ENCODE data around the gene VAV2.

The VAV2 gene

DNA sequence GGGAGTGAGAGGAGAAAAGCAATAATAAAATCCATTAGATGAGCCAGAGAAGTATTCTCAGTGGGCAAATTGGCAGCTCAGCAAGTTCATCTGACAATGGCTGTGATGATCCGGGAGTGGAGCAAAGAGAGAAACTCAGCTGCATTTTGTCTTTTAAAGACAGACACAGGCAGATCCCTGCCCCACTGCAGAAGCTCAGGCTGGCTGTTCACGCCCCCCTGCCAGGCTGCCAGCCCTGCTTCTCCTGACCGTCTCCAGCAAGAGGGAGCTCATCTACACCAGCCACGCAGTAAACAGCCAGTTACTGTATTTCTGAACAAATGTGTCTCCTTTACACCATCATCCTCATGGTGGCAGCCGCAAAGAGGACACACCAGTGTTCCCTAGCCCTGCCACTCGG, 139.7 kb downstream of the VAV2 start:
- H3K27ac ChIP-seq (ENCODE audit: low read depth, low read length) = no peak overlapping the region
- no peak overlapping the region for H3K23ac ChIP-seq (ENCODE audit: low read length)
- H2BK12ac ChIP-seq (ENCODE audit: low read length) = no peak overlapping the region
- no peak overlapping the region for H4K12ac ChIP-seq (ENCODE audit: low read depth, low read length)
- H2BK120ac ChIP-seq (ENCODE audit: insufficient read depth, low read length, poor library complexity) = no peak overlapping the region
- no peak overlapping the region for H3K18ac ChIP-seq (ENCODE audit: low read length)
- H3K9me3 ChIP-seq (ENCODE audit: insufficient read depth, low read depth, low read length) = peaks cover 9% of the 10 kb centered on the region
- peaks cover 18 to 23% of the 10 kb centered on the region in 2 experiments for H3K4me1 ChIP-seq (ENCODE audit: control insufficient read depth in 1 of 2, insufficient read depth in 2 of 2, low read length in 2 of 2)
- H3K27me3 ChIP-seq (ENCODE audit: insufficient read depth, low read length) = no peaks in the 10 kb centered on the region
- H2BK5ac ChIP-seq (ENCODE audit: low read depth, low read length, poor library complexity) = no peak overlapping the region
- no peak overlapping the region for H4K8ac ChIP-seq (ENCODE audit: low read depth, low read length)
- peaks cover 13 to 49% of the 10 kb centered on the region in 2 experiments for H3K36me3 ChIP-seq (ENCODE audit: control insufficient read depth in 1 of 2, insufficient read depth in 2 of 2, low read length in 2 of 2)
- no peak overlapping the region for H4K91ac ChIP-seq (ENCODE audit: low read depth, low read length)
- H3K9ac ChIP-seq (ENCODE audit: low read length) = no peak overlapping the region
- no peak for DNase-seq
- H2AFZ ChIP-seq (ENCODE audit: insufficient read depth, low read length, poor library complexity) = no peak overlapping the region
- H3K14ac ChIP-seq (ENCODE audit: low read length) = no peak overlapping the region
- no peak overlapping the region for H2AK5ac ChIP-seq (ENCODE audit: low read length)
- H3K79me1 ChIP-seq (ENCODE audit: low read length) = peaks cover 13% of the 10 kb centered on the region
- WGBS (ENCODE audit: extremely low coverage, insufficient coverage, insufficient read length) = no CpG with 5 or more reads among the region's 6 CpGs
- H3K4ac ChIP-seq (ENCODE audit: low read depth, low read length) = no peak overlapping the region
- H3K79me2 ChIP-seq (ENCODE audit: control insufficient read depth, insufficient read depth, low read length, poor library complexity) = peaks cover 6% of the 10 kb centered on the region
- no peak overlapping the region for H3K4me2 ChIP-seq (ENCODE audit: low read length)
- H3K4me3 ChIP-seq (ENCODE audit: low read depth, low read length) = no peak overlapping the region

DNA sequence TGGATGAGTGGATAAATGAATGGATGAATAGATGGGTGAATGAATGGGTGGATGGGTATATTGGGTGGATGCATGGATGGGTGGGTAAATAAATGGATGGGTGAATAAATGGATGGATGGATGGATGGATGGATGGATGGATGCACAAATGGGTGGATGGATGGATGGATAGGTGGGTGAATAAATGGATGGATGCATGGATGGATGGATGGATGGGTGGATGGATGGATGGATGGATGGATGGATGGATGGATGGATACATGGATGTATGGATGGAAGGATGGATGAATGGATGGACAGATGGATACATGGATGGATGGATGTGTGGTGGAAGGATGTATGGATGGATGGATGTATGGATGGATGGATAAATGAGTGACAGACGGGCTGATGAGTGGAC, 140.4 kb downstream of the VAV2 start:
- no CpG with 5 or more reads among the region's 1 CpG for WGBS (ENCODE audit: extremely low coverage, insufficient coverage, insufficient read length)
- H3K4me1 ChIP-seq (ENCODE audit: control insufficient read depth in 1 of 2, insufficient read depth in 2 of 2, low read length in 2 of 2) = peaks cover 17 to 20% of the 10 kb centered on the region in 2 experiments
- H3K4ac ChIP-seq (ENCODE audit: low read depth, low read length) = no peak overlapping the region
- peaks cover 9% of the 10 kb centered on the region for H3K79me2 ChIP-seq (ENCODE audit: control insufficient read depth, insufficient read depth, low read length, poor library complexity)
- no peak overlapping the region for H4K8ac ChIP-seq (ENCODE audit: low read depth, low read length)
- H2BK120ac ChIP-seq (ENCODE audit: insufficient read depth, low read length, poor library complexity) = no peak overlapping the region
- H3K36me3 ChIP-seq (ENCODE audit: control insufficient read depth in 1 of 2, insufficient read depth in 2 of 2, low read length in 2 of 2) = peaks cover 20 to 48% of the 10 kb centered on the region in 2 experiments
- no peak overlapping the region for H3K9ac ChIP-seq (ENCODE audit: low read length)
- H3K27me3 ChIP-seq (ENCODE audit: insufficient read depth, low read length) = no peaks in the 10 kb centered on the region
- no peak overlapping the region for H3K27ac ChIP-seq (ENCODE audit: low read depth, low read length)
- no peak overlapping the region for H4K91ac ChIP-seq (ENCODE audit: low read depth, low read length)
- H2AK5ac ChIP-seq (ENCODE audit: low read length) = no peak overlapping the region
- no peak overlapping the region for H2AFZ ChIP-seq (ENCODE audit: insufficient read depth, low read length, poor library complexity)
- no peak overlapping the region for H4K12ac ChIP-seq (ENCODE audit: low read depth, low read length)
- no peak overlapping the region for H3K4me2 ChIP-seq (ENCODE audit: low read length)
- H3K23ac ChIP-seq (ENCODE audit: low read length) = no peak overlapping the region
- H3K9me3 ChIP-seq (ENCODE audit: insufficient read depth, low read depth, low read length) = peaks cover 9% of the 10 kb centered on the region
- no peak overlapping the region for H3K18ac ChIP-seq (ENCODE audit: low read length)
- H2BK12ac ChIP-seq (ENCODE audit: low read length) = no peak overlapping the region
- H2BK5ac ChIP-seq (ENCODE audit: low read depth, low read length, poor library complexity) = no peak overlapping the region
- DNase-seq = no peak
- peaks cover 12% of the 10 kb centered on the region for H3K79me1 ChIP-seq (ENCODE audit: low read length)
- no peak overlapping the region for H3K4me3 ChIP-seq (ENCODE audit: low read depth, low read length)
- H3K14ac ChIP-seq (ENCODE audit: low read length) = no peak overlapping the region

DNA sequence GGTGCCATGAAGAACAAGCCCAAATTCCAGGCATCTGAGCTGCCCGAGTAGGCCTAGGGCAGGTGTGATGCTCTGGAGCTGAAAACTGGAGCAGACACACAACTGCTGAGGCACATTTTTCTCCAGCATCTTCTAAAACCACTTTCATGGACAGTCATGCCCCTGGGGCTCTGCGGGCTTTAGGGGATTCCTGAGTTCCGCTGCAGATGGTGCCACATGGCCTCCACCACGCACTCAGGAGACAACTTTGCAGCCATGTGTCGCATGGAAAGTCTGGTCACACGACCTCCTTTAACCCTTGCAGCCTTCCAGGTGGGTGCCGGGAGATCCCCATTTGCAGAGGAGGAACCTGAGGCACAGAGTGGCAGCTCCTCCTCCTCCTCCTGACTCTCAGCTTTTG, 141.2 kb downstream of the VAV2 start:
- peaks cover 9% of the 10 kb centered on the region for H3K9me3 ChIP-seq (ENCODE audit: insufficient read depth, low read depth, low read length)
- no peak overlapping the region for H3K27ac ChIP-seq (ENCODE audit: low read depth, low read length)
- no peak overlapping the region for H3K4me2 ChIP-seq (ENCODE audit: low read length)
- H2AK5ac ChIP-seq (ENCODE audit: low read length) = no peak overlapping the region
- H3K14ac ChIP-seq (ENCODE audit: low read length) = no peak overlapping the region
- DNase-seq = peak; percentile 32 to 42
- H4K8ac ChIP-seq (ENCODE audit: low read depth, low read length) = no peak overlapping the region
- no peak overlapping the region for H3K23ac ChIP-seq (ENCODE audit: low read length)
- peaks cover 21 to 50% of the 10 kb centered on the region in 2 experiments for H3K36me3 ChIP-seq (ENCODE audit: control insufficient read depth in 1 of 2, insufficient read depth in 2 of 2, low read length in 2 of 2)
- H3K18ac ChIP-seq (ENCODE audit: low read length) = peak overlapping the region; percentile 7
- H3K79me2 ChIP-seq (ENCODE audit: control insufficient read depth, insufficient read depth, low read length, poor library complexity) = peaks cover 12% of the 10 kb centered on the region
- peaks cover 14 to 18% of the 10 kb centered on the region in 2 experiments for H3K4me1 ChIP-seq (ENCODE audit: control insufficient read depth in 1 of 2, insufficient read depth in 2 of 2, low read length in 2 of 2)
- no peak overlapping the region for H2BK5ac ChIP-seq (ENCODE audit: low read depth, low read length, poor library complexity)
- no peak overlapping the region for H3K4me3 ChIP-seq (ENCODE audit: low read depth, low read length)
- WGBS (ENCODE audit: extremely low coverage, insufficient coverage, insufficient read length) = no CpG with 5 or more reads among the region's 7 CpGs
- no peaks in the 10 kb centered on the region for H3K27me3 ChIP-seq (ENCODE audit: insufficient read depth, low read length)
- no peak overlapping the region for H2AFZ ChIP-seq (ENCODE audit: insufficient read depth, low read length, poor library complexity)
- H3K79me1 ChIP-seq (ENCODE audit: low read length) = peaks cover 9% of the 10 kb centered on the region
- no peak overlapping the region for H4K12ac ChIP-seq (ENCODE audit: low read depth, low read length)
- H2BK120ac ChIP-seq (ENCODE audit: insufficient read depth, low read length, poor library complexity) = no peak overlapping the region
- H3K9ac ChIP-seq (ENCODE audit: low read length) = no peak overlapping the region
- no peak overlapping the region for H4K91ac ChIP-seq (ENCODE audit: low read depth, low read length)
- H3K4ac ChIP-seq (ENCODE audit: low read depth, low read length) = peak overlapping the region; percentile 28
- no peak overlapping the region for H2BK12ac ChIP-seq (ENCODE audit: low read length)

DNA sequence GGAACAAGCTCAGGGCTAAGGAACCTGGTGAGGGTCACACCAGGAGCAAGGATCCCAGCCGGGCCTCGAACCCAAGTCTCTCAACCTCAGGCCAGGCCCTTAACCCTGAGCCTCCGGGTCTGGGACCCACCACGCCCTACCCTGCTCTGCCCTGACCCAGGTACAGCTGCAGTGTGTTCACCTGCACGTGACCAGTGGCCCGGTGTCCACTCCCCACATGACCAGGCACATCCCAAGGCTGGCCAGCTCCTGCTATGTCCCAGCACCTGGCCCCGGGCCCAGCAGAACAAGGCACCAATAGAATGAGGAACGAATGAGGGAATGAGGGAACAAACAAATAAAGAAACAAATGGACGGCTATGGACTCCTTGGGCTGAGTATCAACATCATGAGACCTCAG, 142.0 kb downstream of the VAV2 start:
- H4K12ac ChIP-seq (ENCODE audit: low read depth, low read length) = no peak overlapping the region
- H3K4me1 ChIP-seq (ENCODE audit: control insufficient read depth in 1 of 2, insufficient read depth in 2 of 2, low read length in 2 of 2) = peaks cover 11 to 15% of the 10 kb centered on the region in 2 experiments
- H4K91ac ChIP-seq (ENCODE audit: low read depth, low read length) = no peak overlapping the region
- H3K4ac ChIP-seq (ENCODE audit: low read depth, low read length) = peak overlapping the region; percentile 52
- H3K18ac ChIP-seq (ENCODE audit: low read length) = peak overlapping the region; percentile 79
- H3K23ac ChIP-seq (ENCODE audit: low read length) = no peak overlapping the region
- H3K9ac ChIP-seq (ENCODE audit: low read length) = no peak overlapping the region
- H3K9me3 ChIP-seq (ENCODE audit: insufficient read depth, low read depth, low read length) = peaks cover 9% of the 10 kb centered on the region
- H3K36me3 ChIP-seq (ENCODE audit: control insufficient read depth in 1 of 2, insufficient read depth in 2 of 2, low read length in 2 of 2) = peaks cover 21 to 48% of the 10 kb centered on the region in 2 experiments
- no peak overlapping the region for H2AFZ ChIP-seq (ENCODE audit: insufficient read depth, low read length, poor library complexity)
- no peak overlapping the region for H2BK120ac ChIP-seq (ENCODE audit: insufficient read depth, low read length, poor library complexity)
- H2AK5ac ChIP-seq (ENCODE audit: low read length) = no peak overlapping the region
- H3K79me1 ChIP-seq (ENCODE audit: low read length) = peaks cover 5% of the 10 kb centered on the region
- H2BK5ac ChIP-seq (ENCODE audit: low read depth, low read length, poor library complexity) = no peak overlapping the region
- H3K27me3 ChIP-seq (ENCODE audit: insufficient read depth, low read length) = no peaks in the 10 kb centered on the region
- H3K4me3 ChIP-seq (ENCODE audit: low read depth, low read length) = no peak overlapping the region
- H3K14ac ChIP-seq (ENCODE audit: low read length) = no peak overlapping the region
- H3K27ac ChIP-seq (ENCODE audit: low read depth, low read length) = no peak overlapping the region
- H2BK12ac ChIP-seq (ENCODE audit: low read length) = no peak overlapping the region
- peaks cover 12% of the 10 kb centered on the region for H3K79me2 ChIP-seq (ENCODE audit: control insufficient read depth, insufficient read depth, low read length, poor library complexity)
- DNase-seq = no peak
- no CpG with 5 or more reads among the region's 9 CpGs for WGBS (ENCODE audit: extremely low coverage, insufficient coverage, insufficient read length)
- H3K4me2 ChIP-seq (ENCODE audit: low read length) = no peak overlapping the region
- H4K8ac ChIP-seq (ENCODE audit: low read depth, low read length) = peak overlapping the region; percentile 17
